Keratinocyte (primary cell): ENCODE data around the gene SIX6. TPM values are rescaled to one million over a fixed set of nuclear protein-coding genes. Genes with fewer than 3 reads are reported as not detected.

Source experiments
- DNase-seq: peaks from one replicate; pipeline ENCODE4 v3.0.0-alpha.2; 2011; ENCODE audit warnings: low read depth, missing footprints, low spot score
- FAIRE-seq: peaks from 2 replicates; lab custom pipeline; 2011; peaks lifted over from hg19 to GRCh38; lab: Jason Lieb, UNC
- H2AFZ ChIP-seq: 2 replicates; pipeline ENCODE4 v1.6.0; 2012; ENCODE audit warnings: low read length, control low read depth, inconsistent platforms; ENCODE audit not compliant: control insufficient read depth
- H3K27ac ChIP-seq: 2 replicates; pipeline ENCODE4 v1.5.1; 2011; ENCODE audit warnings: low read length; ENCODE audit not compliant: control insufficient read depth, insufficient read depth
- H3K27me3 ChIP-seq: 3 replicates; pipeline ENCODE4 v1.6.0; 2011; ENCODE audit warnings: low read length; ENCODE audit not compliant: control insufficient read depth, insufficient read depth; ENCODE audit errors: extremely low read depth
- H3K36me3 ChIP-seq, 2 experiments: 2 replicates in 1 of 2; 3 replicates in 1 of 2; pipeline ENCODE4 v1.5.1; 2011; ENCODE audit warnings: low read length in 2 of 2, mild to moderate bottlenecking in 1 of 2; ENCODE audit not compliant: control insufficient read depth in 2 of 2, insufficient read depth in 2 of 2; ENCODE audit errors: extremely low read depth in 1 of 2
- H3K4me1 ChIP-seq: 3 replicates; pipeline ENCODE4 v1.5.1; 2011; ENCODE audit warnings: low read length; ENCODE audit not compliant: control insufficient read depth, insufficient read depth; ENCODE audit errors: extremely low read depth
- H3K4me2 ChIP-seq: 3 replicates; pipeline ENCODE4 v1.6.0; 2011; ENCODE audit warnings: low read depth, low read length; ENCODE audit not compliant: control insufficient read depth, insufficient read depth; ENCODE audit errors: extremely low read depth
- H3K4me3 ChIP-seq, 3 experiments: fragments of 200-600 bp in 1 of 3; sonication (generic) in 1 of 3; 2 replicates in 2 of 3; 3 replicates in 1 of 3; pipeline ENCODE4 v1.5.1; 2011 to 2016; ENCODE audit warnings: low read length in 3 of 3, mild to moderate bottlenecking in 3 of 3, control low read depth in 2 of 3, inconsistent platforms in 1 of 3, low read depth in 1 of 3, mixed read lengths in 1 of 3, mixed run types in 1 of 3, moderate library complexity in 1 of 3; ENCODE audit not compliant: control insufficient read depth in 2 of 3, insufficient read depth in 2 of 3; ENCODE audit errors: extremely low read depth in 1 of 3
- H3K79me2 ChIP-seq: 2 replicates; pipeline ENCODE4 v1.6.0; 2012; ENCODE audit warnings: low read length; ENCODE audit not compliant: control insufficient read depth, insufficient read depth
- H3K9ac ChIP-seq: 3 replicates; pipeline ENCODE4 v1.6.0; 2011; ENCODE audit warnings: low read length; ENCODE audit not compliant: control insufficient read depth, insufficient read depth; ENCODE audit errors: extremely low read depth
- H3K9me1 ChIP-seq: 3 replicates; pipeline ENCODE4 v1.6.0; 2011; ENCODE audit warnings: low read length; ENCODE audit not compliant: control insufficient read depth, insufficient read depth; ENCODE audit errors: extremely low read depth
- H3K9me3 ChIP-seq: 2 replicates; pipeline ENCODE4 v1.5.1; 2012; ENCODE audit warnings: low read depth, low read length; ENCODE audit not compliant: control insufficient read depth
- H4K20me1 ChIP-seq: 3 replicates; pipeline ENCODE4 v1.6.0; 2011; ENCODE audit warnings: low read length; ENCODE audit not compliant: control insufficient read depth, insufficient read depth; ENCODE audit errors: extremely low read depth
- EZH2 ChIP-seq: IDR thresholded peaks from one replicate; pipeline ENCODE4 v1.6.1; 2012; ENCODE audit warnings: inconsistent platforms, mild to moderate bottlenecking, low read length, moderate library complexity
- dilution Hi-C: fragments of 300-500 bp; cut with MboI; formaldehyde crosslinking; loops from one replicate; pipeline ENCODE4 v1.7.0; 2020; ENCODE audit warnings: low sequenced_read_pairs; ENCODE audit not compliant: extremely low pct_ligation_motif_present
- polyA plus RNA-seq, 5 experiments: library from polyadenylated mRNA; depleted of rRNA in 3 of 5; stranded (reverse) in 3 of 5; stranded (forward) in 1 of 5; unstranded in 1 of 5; fragments of >200 nt; gene quantifications; 1 replicate in 1 of 5; 2 replicates in 3 of 5; 3 replicates in 1 of 5; pipeline versions ENCODE4 v1.2.1 to v1.2.3, GENCODE V29; 2011 to 2012; ENCODE audit warnings: missing spikeins in 2 of 5, low read depth in 1 of 5, low replicate concordance in 1 of 5
- TF ChIP-seq, protein P1 (sequence below), 3 experiments: IDR thresholded peaks in 1 of 3; conservative IDR thresholded peaks in 1 of 3; optimal IDR thresholded peaks in 1 of 3; 2 replicates in 2 of 3; 3 replicates in 1 of 3; pipeline versions ENCODE3 to v1.5.1; 2011; ENCODE audit warnings: low read length in 3 of 3, mild to moderate bottlenecking in 3 of 3, moderate library complexity in 2 of 3, control low read depth in 1 of 3, inconsistent platforms in 1 of 3; ENCODE audit not compliant: insufficient read depth in 2 of 3; ENCODE audit errors: extremely low read depth in 1 of 3

The SIX6 gene
- polyA plus RNA-seq, 1 donor (not counting 4 experiments of a cell fraction or from before 2014, with no cell fraction given) = not detected

DNA sequence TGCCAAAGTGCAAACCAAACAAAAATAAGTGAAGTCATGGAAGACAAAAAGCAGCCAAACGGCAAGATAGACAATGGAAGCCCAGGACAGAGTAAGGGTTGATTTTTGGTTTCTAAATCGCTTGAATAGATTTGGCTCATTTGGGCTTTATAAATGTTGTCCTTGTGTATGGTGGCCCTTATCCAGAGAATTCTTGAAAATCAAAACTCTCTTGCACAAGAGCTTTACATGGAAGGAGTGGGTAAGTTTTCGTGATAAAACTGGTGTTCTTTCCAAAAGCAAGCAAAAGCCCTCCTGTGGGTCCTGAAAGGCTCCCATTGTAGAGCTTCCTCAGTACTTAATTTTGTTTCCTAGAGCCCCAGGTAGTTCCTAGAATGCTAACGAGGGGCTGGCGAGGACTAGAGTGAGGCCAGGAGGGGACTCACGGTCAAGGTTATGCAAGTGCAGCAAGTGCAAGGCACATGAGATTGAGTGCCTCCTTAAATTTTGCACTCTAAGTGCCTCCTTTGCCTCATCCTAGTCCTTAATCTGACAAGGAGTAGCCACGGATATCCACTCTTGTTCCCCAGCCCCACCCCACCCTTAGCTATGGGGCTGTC lies 4.1 kb downstream of the SIX6 start:
- Histone ChIP-seq H3K9ac (no peak overlapping the region), H3K4me1 (no peaks in the 10 kb centered on the region), H3K36me3 (no peaks in the 10 kb centered on the region), H3K27me3 (peaks cover 98% of the 10 kb centered on the region), H3K27ac (no peak overlapping the region), H3K4me2 (no peak overlapping the region), H3K9me1 (no peaks in the 10 kb centered on the region), H2AFZ (no peak overlapping the region), H4K20me1 (no peaks in the 10 kb centered on the region), H3K79me2 (no peaks in the 10 kb centered on the region), H3K4me3 (no peak overlapping the region), H3K9me3 (no peaks in the 10 kb centered on the region)
- TF ChIP-seq, protein P1, sequence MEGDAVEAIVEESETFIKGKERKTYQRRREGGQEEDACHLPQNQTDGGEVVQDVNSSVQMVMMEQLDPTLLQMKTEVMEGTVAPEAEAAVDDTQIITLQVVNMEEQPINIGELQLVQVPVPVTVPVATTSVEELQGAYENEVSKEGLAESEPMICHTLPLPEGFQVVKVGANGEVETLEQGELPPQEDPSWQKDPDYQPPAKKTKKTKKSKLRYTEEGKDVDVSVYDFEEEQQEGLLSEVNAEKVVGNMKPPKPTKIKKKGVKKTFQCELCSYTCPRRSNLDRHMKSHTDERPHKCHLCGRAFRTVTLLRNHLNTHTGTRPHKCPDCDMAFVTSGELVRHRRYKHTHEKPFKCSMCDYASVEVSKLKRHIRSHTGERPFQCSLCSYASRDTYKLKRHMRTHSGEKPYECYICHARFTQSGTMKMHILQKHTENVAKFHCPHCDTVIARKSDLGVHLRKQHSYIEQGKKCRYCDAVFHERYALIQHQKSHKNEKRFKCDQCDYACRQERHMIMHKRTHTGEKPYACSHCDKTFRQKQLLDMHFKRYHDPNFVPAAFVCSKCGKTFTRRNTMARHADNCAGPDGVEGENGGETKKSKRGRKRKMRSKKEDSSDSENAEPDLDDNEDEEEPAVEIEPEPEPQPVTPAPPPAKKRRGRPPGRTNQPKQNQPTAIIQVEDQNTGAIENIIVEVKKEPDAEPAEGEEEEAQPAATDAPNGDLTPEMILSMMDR (optimal IDR thresholded peaks at IDR 0.05 in 1 of 3, IDR thresholded peaks at IDR 0.05 in 1 of 3, conservative IDR thresholded peaks at IDR 0.05 in 1 of 3; ENCODE audit: extremely low read depth in 1 of 3, insufficient read depth in 2 of 3, low read length in 3 of 3) = no peak
- peak; percentile 60 for TF ChIP-seq EZH2
- DNase-seq = no peak
- no peak for FAIRE-seq
- dilution Hi-C loops = no loop called here

DNA sequence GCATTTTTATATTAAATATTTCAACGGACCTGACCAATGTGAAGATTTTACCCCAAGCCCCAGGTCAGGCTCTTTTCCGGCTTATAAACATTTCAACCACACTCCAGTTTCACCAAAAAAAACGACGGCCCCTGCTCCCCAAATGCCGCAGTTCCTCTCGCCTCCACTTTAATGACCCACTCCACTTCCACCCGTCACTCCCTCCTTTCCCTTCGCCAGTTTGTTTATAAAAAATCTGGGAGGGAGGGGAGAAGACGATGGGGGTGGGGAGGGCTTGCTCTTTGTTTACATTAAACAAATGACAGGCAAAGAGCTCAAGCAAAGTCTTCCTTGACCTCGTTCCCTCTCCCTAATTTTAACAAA lies 5.4 kb downstream of the SIX6 start:
- no peaks in the 10 kb centered on the region for H4K20me1 ChIP-seq
- no peaks in the 10 kb centered on the region for H3K9me3 ChIP-seq
- no peaks in the 10 kb centered on the region for H3K79me2 ChIP-seq
- H3K4me2 ChIP-seq = peak overlapping the region; percentile 22
- DNase-seq = no peak
- TF ChIP-seq, protein P1 (optimal IDR thresholded peaks at IDR 0.05 in 1 of 3, IDR thresholded peaks at IDR 0.05 in 1 of 3, conservative IDR thresholded peaks at IDR 0.05 in 1 of 3; ENCODE audit: extremely low read depth in 1 of 3, insufficient read depth in 2 of 3, low read length in 3 of 3) = no peak
- peak; percentile 80 for TF ChIP-seq EZH2
- FAIRE-seq = no peak
- H3K9me1 ChIP-seq = no peaks in the 10 kb centered on the region
- no peak overlapping the region for H2AFZ ChIP-seq
- no peaks in the 10 kb centered on the region for H3K4me1 ChIP-seq
- H3K27ac ChIP-seq = no peak overlapping the region
- no peak overlapping the region for H3K9ac ChIP-seq
- no peaks in the 10 kb centered on the region for H3K36me3 ChIP-seq
- H3K27me3 ChIP-seq = peaks cover 91% of the 10 kb centered on the region
- peak overlapping the region in 2 of 3 experiments; percentile 29 to 42 for H3K4me3 ChIP-seq
- dilution Hi-C loops = no loop called here
